OCI-LY7 (cell line): Measurements from ENCODE around the gene FN3KRP.

ENCODE experiments used
- CTCF ChIP-seq: fragments of 200-600 bp; sonication (generic); conservative IDR thresholded peaks from 2 replicates; pipeline ENCODE4 v1.5.1; 2014; ENCODE audit warnings: mild to moderate bottlenecking, antibody characterized with exemption, low read length, moderate library complexity, mixed read lengths
- EZH2phosphoT487 ChIP-seq: fragments of 200-600 bp; sonication (generic); IDR thresholded peaks from 2 replicates; pipeline ENCODE4 v1.6.1; 2018; ENCODE audit warnings: low read depth, borderline replicate concordance, mild to moderate bottlenecking, mixed run types, antibody characterized with exemption, low read length, moderate library complexity, mixed read lengths

- TF ChIP-seq EZH2phosphoT487 (no peak), CTCF (no peak)
These were observed 36.1 kb downstream of the FN3KRP start for GRCh38 chr17:82752371-82753200.
